Stimulated activated CD8-positive, alpha-beta memory T cell treated with anti-CD3 and anti-CD28 coated beads, Interleukin-4, amount 100 ng/mL, for 4 hours (primary cell): ENCODE results near the gene AQP4.

Source experiments
- DNase-seq, 2 donors: peaks; one replicate each; pipeline ENCODE4 v3.0.0-alpha.2; 2020; ENCODE audit warnings: low read depth in 2 of 2, low spot score in 1 of 2

The AQP4 gene

GRCh38 chr18:26840965-26841364, 24.5 kb downstream of the AQP4 start:
- DNase-seq, result no peak

- DNase-seq, result no peak
These were observed 25.9 kb downstream of the AQP4 start for GRCh38 chr18:26839609-26840008.

- DNase-seq, result no peak
These were observed 33.2 kb downstream of the AQP4 start for GRCh38 chr18:26832302-26832701.

GRCh38 chr18:26827581-26827980, 37.9 kb downstream of the AQP4 start:
- no peak for DNase-seq

GRCh38 chr18:26826656-26827235, 38.8 kb downstream of the AQP4 start:
- no peak for DNase-seq

GRCh38 chr18:26821181-26821580, 44.3 kb downstream of the AQP4 start:
- no peak for DNase-seq

GRCh38 chr18:26819046-26819445, 46.5 kb downstream of the AQP4 start:
- DNase-seq, result no peak

GRCh38 chr18:26818461-26818860, 47.0 kb downstream of the AQP4 start:
- no peak for DNase-seq

GRCh38 chr18:26813043-26813442, 52.5 kb downstream of the AQP4 start:
- no peak for DNase-seq

GRCh38 chr18:26812462-26812861, 53.0 kb downstream of the AQP4 start:
- DNase-seq, result no peak

- DNase-seq, result no peak
These were observed 56.2 kb downstream of the AQP4 start for GRCh38 chr18:26809346-26809745.

- no peak for DNase-seq
These were observed 59.3 kb downstream of the AQP4 start for GRCh38 chr18:26806224-26806623.

GRCh38 chr18:26804519-26804918, 61.0 kb downstream of the AQP4 start:
- DNase-seq, result no peak

- no peak for DNase-seq
These were observed 61.9 kb downstream of the AQP4 start for GRCh38 chr18:26803643-26804042.

- no peak for DNase-seq
These were observed 62.9 kb downstream of the AQP4 start for GRCh38 chr18:26802330-26803200.
